Natural killer cell treated with Interleukin-12 subunit alpha and Interleukin-12 subunit beta and Interleukin-15 and Interleukin-18, amount 100 ng/mL, for 72 hours (primary cell): ENCODE measurements around the gene ARMC9. TPM values are rescaled to one million over a fixed set of nuclear protein-coding genes. Genes with fewer than 3 reads are reported as not detected.
A peak's percentile ranks its signal among the peaks of the same experiment; 100 is the strongest.
"Not testable (repeated sequence)": the region's sequence is repeated elsewhere in the genome, so short reads cannot be mapped to it uniquely, and the experiment has no call there.

Experiments used
- ATAC-seq, 2 donors: fragments of 150-1000 bp; cut with Tn5 transposase in 1 of 2; sonication (Bioruptor Pico), chemical (Tn5 transposase) in 1 of 2; 2 replicates each; pipeline ENCODE4 v1.10.0; 2021
- DNase-seq: peaks from one replicate; pipeline ENCODE4 v3.0.0; 2022; ENCODE audit warnings: low spot score
- H3K27ac Mint-ChIP-seq, 2 donors: 1 replicate in 1 of 2; 2 replicates in 1 of 2; pipeline ENCODE4 v1.8.0; 2022; ENCODE audit warnings: mixed read lengths in 2 of 2, mild to moderate bottlenecking in 1 of 2, moderate library complexity in 1 of 2
- H3K27me3 Mint-ChIP-seq, 2 donors: 1 replicate in 1 of 2; 2 replicates in 1 of 2; pipeline ENCODE4 v1.8.0; 2022; ENCODE audit warnings: mixed read lengths in 2 of 2
- H3K36me3 Mint-ChIP-seq: one replicate; pipeline ENCODE4 v1.8.0; 2022; ENCODE audit warnings: mixed read lengths
- H3K4me1 Mint-ChIP-seq, 2 donors: 1 replicate in 1 of 2; 2 replicates in 1 of 2; pipeline ENCODE4 v1.8.0; 2022; ENCODE audit warnings: low read depth in 2 of 2, mixed read lengths in 2 of 2, mild to moderate bottlenecking in 1 of 2
- H3K4me3 Mint-ChIP-seq: one replicate; pipeline ENCODE4 v1.8.0; 2022; ENCODE audit warnings: mixed read lengths
- H3K9me3 Mint-ChIP-seq: 2 replicates; pipeline ENCODE4 v1.8.0; 2022; ENCODE audit warnings: mixed read lengths
- total RNA-seq, 2 donors: library from RNA; stranded (reverse); gene quantifications; one replicate each; pipeline ENCODE4 v1.2.3, GENCODE V29; 2022

The ARMC9 gene
- total RNA-seq, 2 donors from 2014 or later = 2.5 to 4.8 TPM

- H3K36me3 Mint-ChIP-seq = no peaks in the 10 kb centered on the region
- H3K27me3 Mint-ChIP-seq = no peaks in the 10 kb centered on the region
- peaks cover 0 to 4% of the 10 kb centered on the region in 2 donors for H3K4me1 Mint-ChIP-seq
- no peaks in the 10 kb centered on the region for H3K9me3 Mint-ChIP-seq
- no peak for ATAC-seq
- no peak overlapping the region for H3K27ac Mint-ChIP-seq
- DNase-seq = no peak
- no peak overlapping the region for H3K4me3 Mint-ChIP-seq
Observed at GRCh38 chr2:231250698-231251097, 52.3 kb downstream of the ARMC9 start.

DNA sequence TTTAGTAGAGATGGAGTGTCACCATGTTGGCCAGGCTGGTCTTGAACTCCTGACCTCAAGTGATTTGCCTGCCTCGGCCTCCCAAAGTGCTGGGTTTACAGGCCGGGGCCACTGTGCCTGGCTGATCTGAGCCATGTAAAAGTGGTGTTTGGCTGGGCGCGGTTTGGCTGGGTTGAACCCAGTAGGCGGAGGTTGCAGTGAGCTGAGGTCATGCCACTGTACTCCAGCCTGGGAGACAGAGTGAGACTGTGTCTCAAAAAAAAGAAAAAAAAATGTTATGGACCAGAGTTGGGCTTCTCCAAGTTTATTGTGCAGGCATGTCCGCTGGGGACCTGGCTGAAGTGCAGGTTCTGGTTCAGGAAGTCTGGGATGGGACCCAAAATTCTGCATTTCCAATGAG, 54.9 kb downstream of the ARMC9 start:
- not testable (repeated sequence) for H3K27me3 Mint-ChIP-seq, DNase-seq, H3K4me1 Mint-ChIP-seq, H3K4me3 Mint-ChIP-seq, ATAC-seq, H3K27ac Mint-ChIP-seq, H3K9me3 Mint-ChIP-seq, H3K36me3 Mint-ChIP-seq

DNA sequence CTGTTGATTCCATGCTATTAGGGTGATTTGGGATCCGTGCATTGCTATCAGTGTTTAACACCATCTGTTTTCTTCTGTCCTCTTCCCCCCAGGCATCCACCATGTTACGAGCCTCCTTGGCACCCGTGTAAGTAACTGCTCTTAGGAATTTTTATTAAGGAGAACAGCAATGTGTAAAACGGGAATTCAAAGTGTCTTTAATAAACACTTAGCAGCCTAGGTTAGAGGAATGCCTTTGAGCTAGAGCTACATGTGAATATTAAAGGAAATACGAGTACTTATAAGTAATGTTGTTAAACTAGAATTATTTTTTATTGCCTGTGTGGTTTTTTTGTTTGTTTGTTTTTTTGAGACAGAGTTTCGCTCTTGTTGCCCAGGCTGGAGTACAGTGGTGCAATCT, 58.1 kb downstream of the ARMC9 start:
- Mint-ChIP-seq H3K36me3 (no peaks in the 10 kb centered on the region), H3K4me3 (no peak overlapping the region), H3K4me1 (no peaks in the 10 kb centered on the region), H3K9me3 (no peaks in the 10 kb centered on the region), H3K27ac (no peak overlapping the region), H3K27me3 (no peaks in the 10 kb centered on the region)
- ATAC-seq (no peak), DNase-seq (no peak)

DNA sequence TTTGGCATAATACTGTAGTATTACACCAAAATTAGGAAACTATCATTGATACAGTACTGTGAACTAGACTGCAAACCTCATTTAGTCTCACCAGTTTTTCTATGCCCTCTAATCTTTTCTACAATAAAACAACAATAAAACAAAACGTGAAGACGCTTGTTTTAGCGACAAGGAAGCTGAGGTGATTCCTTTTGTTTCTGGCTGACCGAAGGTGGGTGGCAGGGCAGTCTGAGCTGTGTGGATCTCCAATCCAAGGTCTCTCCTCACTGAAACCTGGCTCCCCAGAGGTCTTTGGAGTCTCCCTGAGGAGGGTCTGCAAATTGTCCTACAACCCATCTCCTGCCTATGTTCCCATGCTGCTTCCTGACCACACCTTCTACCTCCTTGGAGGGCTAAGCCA, 59.3 kb downstream of the ARMC9 start:
- no peaks in the 10 kb centered on the region for H3K4me1 Mint-ChIP-seq
- ATAC-seq (no peak), DNase-seq (no peak)
- no peaks in the 10 kb centered on the region for H3K9me3 Mint-ChIP-seq
- H3K36me3 Mint-ChIP-seq = no peaks in the 10 kb centered on the region
- H3K27ac Mint-ChIP-seq = no peak overlapping the region
- no peaks in the 10 kb centered on the region for H3K27me3 Mint-ChIP-seq
- H3K4me3 Mint-ChIP-seq = no peak overlapping the region

- H3K4me3 Mint-ChIP-seq = no peak overlapping the region
- H3K36me3 Mint-ChIP-seq = no peaks in the 10 kb centered on the region
Observed at GRCh38 chr2:231258701-231259100, 60.3 kb downstream of the ARMC9 start.

GRCh38 chr2:231259104-231259503, 60.7 kb downstream of the ARMC9 start:
- Mint-ChIP-seq H3K36me3 (no peaks in the 10 kb centered on the region), H3K4me3 (no peak overlapping the region), H3K9me3 (no peaks in the 10 kb centered on the region), H3K27me3 (no peaks in the 10 kb centered on the region), H3K4me1 (no peaks in the 10 kb centered on the region), H3K27ac (no peak overlapping the region)
- ATAC-seq (no peak), DNase-seq (no peak)

More at GRCh38 chr2:231258701-231259100, 60.3 kb downstream of the ARMC9 start:
- H3K27ac Mint-ChIP-seq = no peak overlapping the region
- H3K9me3 Mint-ChIP-seq = no peaks in the 10 kb centered on the region
- H3K27me3 Mint-ChIP-seq = no peaks in the 10 kb centered on the region
- no peak for DNase-seq
- H3K4me1 Mint-ChIP-seq = no peaks in the 10 kb centered on the region
- no peak for ATAC-seq

- no peaks in the 10 kb centered on the region for H3K9me3 Mint-ChIP-seq
- ATAC-seq (no peak), DNase-seq (no peak)
- no peaks in the 10 kb centered on the region for H3K27me3 Mint-ChIP-seq
- no peak overlapping the region for H3K27ac Mint-ChIP-seq
- H3K36me3 Mint-ChIP-seq = no peaks in the 10 kb centered on the region
- no peak overlapping the region for H3K4me3 Mint-ChIP-seq
- no peaks in the 10 kb centered on the region for H3K4me1 Mint-ChIP-seq
Observed at GRCh38 chr2:231260442-231261208, 62.2 kb downstream of the ARMC9 start.

GRCh38 chr2:231263118-231263831, 64.8 kb downstream of the ARMC9 start:
- no peak for ATAC-seq
- no peak for DNase-seq
- H3K27ac Mint-ChIP-seq = no peak overlapping the region

DNA sequence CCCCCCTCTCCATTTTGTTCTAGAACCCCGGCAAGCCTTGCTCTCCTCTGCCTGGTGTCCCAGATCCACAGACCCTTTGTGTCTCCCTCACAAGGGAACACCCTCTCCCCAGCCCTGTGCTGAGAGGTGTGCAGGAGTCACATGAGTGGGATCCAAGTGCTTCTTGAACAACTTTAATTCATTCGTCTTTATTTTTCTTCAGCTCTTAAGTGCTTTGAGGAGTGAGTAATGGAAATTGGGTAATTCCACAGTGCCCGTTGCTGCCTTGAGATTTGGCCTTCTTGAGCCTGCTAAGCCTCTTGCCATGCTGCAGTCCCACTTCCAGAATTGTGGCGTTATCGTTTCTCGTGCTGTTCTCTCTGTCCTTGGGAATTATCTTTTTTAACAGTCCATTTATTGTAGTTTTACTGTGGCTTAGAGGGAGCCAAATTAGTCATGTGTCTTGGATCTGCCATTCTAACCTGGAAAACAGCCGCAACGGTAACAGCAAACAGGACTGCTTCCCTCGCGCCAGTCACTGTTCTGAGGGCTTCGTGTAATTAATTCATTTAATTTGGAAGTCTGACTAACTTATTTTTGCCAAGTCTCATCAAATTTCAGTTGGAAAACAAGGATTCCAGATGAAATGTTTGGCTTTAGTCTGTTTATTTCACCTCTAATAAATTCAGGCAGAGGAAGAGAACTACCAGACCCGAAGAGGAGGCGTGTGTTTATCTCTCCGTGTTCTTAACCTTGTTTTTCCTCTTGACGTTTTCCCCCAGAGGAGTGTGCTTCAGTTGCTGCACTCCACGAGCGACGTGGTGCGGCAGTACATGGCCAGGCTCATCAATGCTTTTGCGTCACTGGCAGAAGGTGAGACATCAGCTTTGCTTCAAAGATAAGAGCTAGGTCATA, 72.0 kb downstream of the ARMC9 start:
- no peaks in the 10 kb centered on the region for H3K27me3 Mint-ChIP-seq
- no peak overlapping the region for H3K27ac Mint-ChIP-seq
- DNase-seq (no peak), ATAC-seq (no peak)
- no peak overlapping the region for H3K4me3 Mint-ChIP-seq
- no peaks in the 10 kb centered on the region for H3K9me3 Mint-ChIP-seq
- no peaks in the 10 kb centered on the region for H3K36me3 Mint-ChIP-seq
- peaks cover 0 to 4% of the 10 kb centered on the region in 2 donors for H3K4me1 Mint-ChIP-seq

More at GRCh38 chr2:231263118-231263831, 64.8 kb downstream of the ARMC9 start:
- H3K4me3 Mint-ChIP-seq = no peak overlapping the region
- H3K4me1 Mint-ChIP-seq = peaks cover 0 to 4% of the 10 kb centered on the region in 2 donors
- no peaks in the 10 kb centered on the region for H3K9me3 Mint-ChIP-seq
- H3K36me3 Mint-ChIP-seq = no peaks in the 10 kb centered on the region
- H3K27me3 Mint-ChIP-seq = no peaks in the 10 kb centered on the region

GRCh38 chr2:231272991-231273390, 74.6 kb downstream of the ARMC9 start:
- H3K4me1 Mint-ChIP-seq = no peaks in the 10 kb centered on the region
- no peak for DNase-seq
- no peak overlapping the region for H3K4me3 Mint-ChIP-seq
- no peaks in the 10 kb centered on the region for H3K36me3 Mint-ChIP-seq
- H3K27me3 Mint-ChIP-seq = no peaks in the 10 kb centered on the region
- no peaks in the 10 kb centered on the region for H3K9me3 Mint-ChIP-seq
- no peak for ATAC-seq
- H3K27ac Mint-ChIP-seq = no peak overlapping the region

DNA sequence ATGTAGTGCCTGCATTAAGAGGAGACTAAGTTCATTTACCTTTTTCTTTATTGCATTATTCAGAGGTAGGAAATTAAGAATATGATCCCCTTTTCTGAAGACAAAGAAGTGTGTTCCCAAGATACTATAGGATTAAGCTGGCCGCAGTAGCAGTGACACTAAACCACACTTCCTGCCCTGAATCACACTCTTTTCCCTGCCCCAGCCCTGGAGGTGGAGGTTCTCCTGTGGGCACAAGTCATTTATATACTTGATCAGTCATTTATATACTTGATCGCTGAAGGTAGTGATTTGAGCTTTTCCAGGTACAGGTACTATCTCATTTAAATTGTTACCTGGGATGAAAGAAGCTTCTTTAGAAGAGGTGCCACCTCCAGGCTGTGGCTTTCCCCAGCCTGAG, 78.6 kb downstream of the ARMC9 start:
- Mint-ChIP-seq H3K27ac (no peak overlapping the region), H3K4me3 (no peak overlapping the region), H3K27me3 (peaks cover 0 to 3% of the 10 kb centered on the region in 2 donors), H3K9me3 (no peaks in the 10 kb centered on the region), H3K36me3 (no peaks in the 10 kb centered on the region), H3K4me1 (no peaks in the 10 kb centered on the region)
- ATAC-seq (peak in 1 of 2 donors; percentile 27), DNase-seq (no peak)

DNA sequence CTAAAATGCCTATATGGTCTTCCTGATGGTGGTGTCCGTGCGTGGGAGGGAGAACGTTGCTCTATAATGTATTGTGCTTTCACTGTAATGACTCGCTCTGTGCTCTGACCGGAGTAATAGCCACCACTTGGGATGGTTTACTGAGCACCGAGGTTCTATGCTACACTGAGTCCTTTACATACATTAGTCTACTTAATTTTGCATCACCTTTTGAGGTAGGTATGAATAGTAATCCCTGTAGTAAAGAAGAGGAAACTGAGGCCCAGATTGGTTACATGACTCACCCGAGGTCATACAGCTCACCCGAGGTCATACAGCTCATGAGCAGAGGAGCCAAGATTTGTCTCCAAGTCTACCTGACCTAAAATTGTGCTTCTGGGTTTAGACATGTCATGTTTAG, 79.5 kb downstream of the ARMC9 start:
- no peak for DNase-seq
- no peaks in the 10 kb centered on the region for H3K4me1 Mint-ChIP-seq
- H3K36me3 Mint-ChIP-seq = no peaks in the 10 kb centered on the region

DNA sequence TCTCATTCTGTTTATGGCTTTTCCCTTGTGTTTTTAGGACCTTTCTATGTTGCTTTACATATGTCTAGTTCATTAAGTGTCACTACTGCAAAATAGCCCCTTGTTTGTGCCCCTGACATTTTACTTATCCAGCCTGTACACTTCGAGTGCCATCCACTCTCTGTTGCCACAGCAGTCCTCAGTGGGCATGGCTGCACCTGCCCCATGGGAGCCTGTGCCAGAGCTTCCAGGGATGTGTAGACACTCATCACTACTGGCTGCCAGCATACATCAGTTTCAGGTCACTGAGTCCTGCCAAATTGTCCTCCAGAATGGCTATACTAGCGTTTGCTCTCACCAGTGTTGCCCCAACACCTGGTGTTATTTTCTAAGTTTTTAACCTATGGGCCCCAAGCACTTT, 80.4 kb downstream of the ARMC9 start:
- no peak for DNase-seq
- Mint-ChIP-seq H3K4me1 (no peaks in the 10 kb centered on the region), H3K27ac (no peak overlapping the region), H3K9me3 (no peaks in the 10 kb centered on the region), H3K27me3 (peaks cover 0 to 3% of the 10 kb centered on the region in 2 donors), H3K36me3 (no peaks in the 10 kb centered on the region), H3K4me3 (no peak overlapping the region)
- ATAC-seq = no peak

More for the DNA sequence above, 79.5 kb downstream of the ARMC9 start:
- ATAC-seq = no peak
- H3K9me3 Mint-ChIP-seq = no peaks in the 10 kb centered on the region
- peaks cover 0 to 3% of the 10 kb centered on the region in 2 donors for H3K27me3 Mint-ChIP-seq
- H3K4me3 Mint-ChIP-seq = no peak overlapping the region
- H3K27ac Mint-ChIP-seq = no peak overlapping the region

GRCh38 chr2:231280846-231281245, 82.4 kb downstream of the ARMC9 start:
- Mint-ChIP-seq H3K9me3 (no peaks in the 10 kb centered on the region), H3K27ac (no peak overlapping the region), H3K36me3 (no peaks in the 10 kb centered on the region), H3K4me3 (no peak overlapping the region), H3K4me1 (no peaks in the 10 kb centered on the region), H3K27me3 (peaks cover 0 to 3% of the 10 kb centered on the region in 2 donors)
- DNase-seq (no peak), ATAC-seq (no peak)
